HepG2 (cell line): Measurements from ENCODE around the gene TMEM14A. TPM values are rescaled to one million over a fixed set of nuclear protein-coding genes. Genes with fewer than 3 reads are reported as not detected.

Experiments used
- BCL6 ChIP-seq: IDR thresholded peaks from 2 replicates; pipeline ENCODE4 v1.6.1; 2016; ENCODE audit warnings: missing genetic modification reagents, missing compliant biosample characterization
- JUNB ChIP-seq: sonication (generic); formaldehyde crosslinking; IDR thresholded peaks from 2 replicates; pipeline ENCODE4 v1.8.0; 2022; ENCODE audit warnings: missing genetic modification reagents, mild to moderate bottlenecking, borderline replicate concordance
- KDM2A ChIP-seq: sonication (generic); formaldehyde crosslinking; IDR thresholded peaks from 2 replicates; pipeline ENCODE4 v1.4.0; 2020; ENCODE audit warnings: low read depth, missing genetic modification reagents, borderline replicate concordance
- NR2C2 ChIP-seq: sonication (generic); formaldehyde crosslinking; IDR thresholded peaks from 2 replicates; pipeline ENCODE4 v1.4.0; 2020; ENCODE audit warnings: missing genetic modification reagents, mild to moderate bottlenecking, moderate library complexity, borderline replicate concordance
- PHF8 ChIP-seq: sonication (generic); formaldehyde crosslinking; IDR thresholded peaks from 2 replicates; pipeline ENCODE4 v1.5.0; 2020; ENCODE audit warnings: missing genetic modification reagents
- SOX13 ChIP-seq, 3 experiments: fragments of 450-650 bp in 1 of 3; sonication (generic) in 1 of 3; formaldehyde crosslinking in 1 of 3; IDR thresholded peaks in 2 of 3; conservative IDR thresholded peaks in 1 of 3; 2 replicates each; pipeline versions ENCODE4 v1.5.0 to v1.6.1; 2016 to 2020; ENCODE audit warnings: antibody characterized with exemption in 1 of 3, mild to moderate bottlenecking in 1 of 3, missing compliant biosample characterization in 1 of 3, missing genetic modification reagents in 1 of 3, moderate library complexity in 1 of 3
- ZFP36 ChIP-seq: fragments of 150-350 bp; IDR thresholded peaks from 2 replicates; pipeline ENCODE4 v1.6.1; 2018; ENCODE audit warnings: borderline replicate concordance, low read length, low read depth; ENCODE audit not compliant: partially characterized antibody
- ZIK1 ChIP-seq: sonication (generic); formaldehyde crosslinking; IDR thresholded peaks from 2 replicates; pipeline ENCODE4 v1.5.0; 2020; ENCODE audit warnings: mild to moderate bottlenecking, low read depth, missing genetic modification reagents, borderline replicate concordance
- ZNF207 ChIP-seq: fragments of 450-650 bp; IDR thresholded peaks from 2 replicates; pipeline ENCODE4 v1.6.1; 2016; ENCODE audit warnings: antibody characterized with exemption, borderline replicate concordance
- ZNF331 ChIP-seq: sonication (generic); formaldehyde crosslinking; IDR thresholded peaks from 2 replicates; pipeline ENCODE4 v1.4.0; 2020; ENCODE audit warnings: missing genetic modification reagents
- ZNF709 ChIP-seq: sonication (generic); formaldehyde crosslinking; IDR thresholded peaks from 2 replicates; pipeline ENCODE4 v1.5.0; 2020; ENCODE audit warnings: mild to moderate bottlenecking, missing genetic modification reagents
- ZNF747 ChIP-seq: sonication (generic); formaldehyde crosslinking; IDR thresholded peaks from 2 replicates; pipeline ENCODE4 v1.8.1; 2023; ENCODE audit warnings: missing genetic modification reagents, mild to moderate bottlenecking, borderline replicate concordance
- polyA plus RNA-seq, 8 experiments: library from polyadenylated mRNA; depleted of rRNA in 3 of 8; stranded (reverse) in 7 of 8; unstranded in 1 of 8; fragments of >200 nt; fragmentation: Illumina TruSeq in 4 of 8; extraction: Trizol in 4 of 8; gene quantifications; 2 replicates each; pipeline versions ENCODE4 v1.2.1 to v1.2.3, GENCODE V29; 2011 to 2016; ENCODE audit warnings: low read depth in 4 of 8, missing spikeins in 1 of 8, mixed read lengths in 1 of 8; ENCODE audit not compliant: insufficient read depth in 1 of 8
- total RNA-seq, 5 experiments: library from RNA; depleted of rRNA; stranded (reverse); fragments of >200 nt; fragmentation: Illumina TruSeq; extraction: Trizol; gene quantifications; 2 replicates each; pipeline ENCODE4 v1.2.3, GENCODE V29; 2016; ENCODE audit warnings: low read depth in 1 of 5
- TF ChIP-seq, protein P1 (sequence below): sonication (generic); formaldehyde crosslinking; IDR thresholded peaks from 2 replicates; pipeline ENCODE4 v1.8.0; 2023; ENCODE audit warnings: mild to moderate bottlenecking, missing genetic modification reagents
- TF ChIP-seq, protein P2 (sequence below): sonication (generic); formaldehyde crosslinking; IDR thresholded peaks from 2 replicates; pipeline ENCODE4 v1.5.0; 2020; ENCODE audit warnings: mild to moderate bottlenecking, missing genetic modification reagents
- TF ChIP-seq, protein P3 (sequence below): fragments of 450-650 bp; IDR thresholded peaks from 2 replicates; pipeline ENCODE4 v1.6.1; 2016
- TF ChIP-seq, protein P4 (sequence below): sonication (generic); formaldehyde crosslinking; IDR thresholded peaks from 2 replicates; pipeline ENCODE4 v1.4.0; 2020; ENCODE audit warnings: mild to moderate bottlenecking, missing genetic modification reagents
- TF ChIP-seq, protein P5 (sequence below): IDR thresholded peaks from 2 replicates; pipeline ENCODE4 v1.6.1; 2012; ENCODE audit warnings: low read depth, low read length, improper control_type of control experiment
- TF ChIP-seq, protein P6 (sequence below): sonication (generic); formaldehyde crosslinking; IDR thresholded peaks from 2 replicates; pipeline ENCODE4 v1.5.0; 2020; ENCODE audit warnings: missing genetic modification reagents, mild to moderate bottlenecking, borderline replicate concordance

The TMEM14A gene
- total and polyA plus RNA-seq, 2 of the 13 experiments (the other 11 are each of a cell fraction or from before 2014, with no cell fraction given) = 24.6 to 73.7 TPM

DNA sequence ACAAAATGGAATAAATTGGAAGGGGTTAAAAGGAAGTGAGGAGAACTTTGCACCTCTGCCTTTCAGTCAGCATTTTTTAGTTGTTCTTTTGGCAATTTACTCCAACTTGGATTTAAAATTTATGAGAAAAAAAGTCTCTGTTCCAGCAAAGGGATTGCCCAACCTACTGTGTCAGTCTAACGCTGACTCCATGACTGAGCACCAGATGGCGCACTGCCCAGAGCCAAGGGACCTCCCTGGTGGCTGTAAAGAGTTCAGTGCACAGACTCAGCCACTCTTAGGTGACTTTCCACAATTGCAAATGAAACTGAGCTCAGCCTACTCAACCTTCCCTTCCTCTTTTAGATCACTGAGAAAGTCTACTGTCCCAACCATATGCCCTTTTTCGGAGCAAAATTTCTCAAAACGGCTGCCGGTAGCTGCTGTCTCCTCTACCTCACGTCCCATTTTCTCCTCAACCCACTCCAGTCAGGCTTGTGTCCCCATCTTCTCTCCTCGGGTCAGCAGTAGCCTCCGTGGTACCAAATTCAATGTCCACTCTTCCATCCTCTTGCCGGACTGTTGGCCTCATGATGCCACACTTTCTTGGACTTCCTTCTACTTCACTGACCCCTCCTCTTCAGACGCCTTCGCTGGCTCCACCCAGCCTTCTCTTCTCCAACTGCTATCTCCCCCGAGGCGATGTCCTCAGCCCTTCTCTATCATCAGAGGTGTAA lies 53.7 kb downstream of the TMEM14A start (continued):
- TF ChIP-seq ZIK1 (CRISPR knock-in tag) (no peak), SOX13 (IDR thresholded peaks at IDR 0.05) (no peak), SOX13 (CRISPR knock-in tag; conservative IDR thresholded peaks at IDR 0.05 in 1 of 2, IDR thresholded peaks at IDR 0.05 in 1 of 2) (peak in 1 of 2 experiments; percentile 57; a peak in 2 of 4 replicates), PHF8 (peak; percentile 46), ZNF747 (no peak), BCL6 (peak; percentile 52; the same call in 1 of the 2 replicates), NR2C2 (peak; percentile 47), JUNB (CRISPR knock-in tag) (no peak), KDM2A (peak; percentile 47; the same call in 1 of the 2 replicates), ZFP36 (no peak), ZNF709 (CRISPR knock-in tag) (no peak), ZNF331 (CRISPR knock-in tag) (peak; percentile 96), ZNF207 (no peak)
- TF ChIP-seq, protein P1, sequence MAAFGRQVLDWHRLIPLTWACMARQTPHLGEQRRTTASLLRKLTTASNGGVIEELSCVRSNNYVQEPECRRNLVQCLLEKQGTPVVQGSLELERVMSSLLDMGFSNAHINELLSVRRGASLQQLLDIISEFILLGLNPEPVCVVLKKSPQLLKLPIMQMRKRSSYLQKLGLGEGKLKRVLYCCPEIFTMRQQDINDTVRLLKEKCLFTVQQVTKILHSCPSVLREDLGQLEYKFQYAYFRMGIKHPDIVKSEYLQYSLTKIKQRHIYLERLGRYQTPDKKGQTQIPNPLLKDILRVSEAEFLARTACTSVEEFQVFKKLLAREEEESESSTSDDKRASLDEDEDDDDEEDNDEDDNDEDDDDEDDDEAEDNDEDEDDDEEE (CRISPR knock-in tag) = peak; percentile 55
- TF ChIP-seq, protein P2, sequence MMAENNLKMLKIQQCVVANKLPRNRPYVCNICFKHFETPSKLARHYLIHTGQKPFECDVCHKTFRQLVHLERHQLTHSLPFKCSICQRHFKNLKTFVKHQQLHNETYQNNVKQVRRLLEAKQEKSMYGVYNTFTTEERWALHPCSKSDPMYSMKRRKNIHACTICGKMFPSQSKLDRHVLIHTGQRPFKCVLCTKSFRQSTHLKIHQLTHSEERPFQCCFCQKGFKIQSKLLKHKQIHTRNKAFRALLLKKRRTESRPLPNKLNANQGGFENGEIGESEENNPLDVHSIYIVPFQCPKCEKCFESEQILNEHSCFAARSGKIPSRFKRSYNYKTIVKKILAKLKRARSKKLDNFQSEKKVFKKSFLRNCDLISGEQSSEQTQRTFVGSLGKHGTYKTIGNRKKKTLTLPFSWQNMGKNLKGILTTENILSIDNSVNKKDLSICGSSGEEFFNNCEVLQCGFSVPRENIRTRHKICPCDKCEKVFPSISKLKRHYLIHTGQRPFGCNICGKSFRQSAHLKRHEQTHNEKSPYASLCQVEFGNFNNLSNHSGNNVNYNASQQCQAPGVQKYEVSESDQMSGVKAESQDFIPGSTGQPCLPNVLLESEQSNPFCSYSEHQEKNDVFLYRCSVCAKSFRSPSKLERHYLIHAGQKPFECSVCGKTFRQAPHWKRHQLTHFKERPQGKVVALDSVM (CRISPR knock-in tag) = no peak
- TF ChIP-seq, protein P3, sequence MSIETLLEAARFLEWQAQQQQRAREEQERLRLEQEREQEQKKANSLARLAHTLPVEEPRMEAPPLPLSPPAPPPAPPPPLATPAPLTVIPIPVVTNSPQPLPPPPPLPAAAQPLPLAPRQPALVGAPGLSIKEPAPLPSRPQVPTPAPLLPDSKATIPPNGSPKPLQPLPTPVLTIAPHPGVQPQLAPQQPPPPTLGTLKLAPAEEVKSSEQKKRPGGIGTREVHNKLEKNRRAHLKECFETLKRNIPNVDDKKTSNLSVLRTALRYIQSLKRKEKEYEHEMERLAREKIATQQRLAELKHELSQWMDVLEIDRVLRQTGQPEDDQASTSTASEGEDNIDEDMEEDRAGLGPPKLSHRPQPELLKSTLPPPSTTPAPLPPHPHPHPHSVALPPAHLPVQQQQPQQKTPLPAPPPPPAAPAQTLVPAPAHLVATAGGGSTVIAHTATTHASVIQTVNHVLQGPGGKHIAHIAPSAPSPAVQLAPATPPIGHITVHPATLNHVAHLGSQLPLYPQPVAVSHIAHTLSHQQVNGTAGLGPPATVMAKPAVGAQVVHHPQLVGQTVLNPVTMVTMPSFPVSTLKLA = no peak
- TF ChIP-seq, protein P4, sequence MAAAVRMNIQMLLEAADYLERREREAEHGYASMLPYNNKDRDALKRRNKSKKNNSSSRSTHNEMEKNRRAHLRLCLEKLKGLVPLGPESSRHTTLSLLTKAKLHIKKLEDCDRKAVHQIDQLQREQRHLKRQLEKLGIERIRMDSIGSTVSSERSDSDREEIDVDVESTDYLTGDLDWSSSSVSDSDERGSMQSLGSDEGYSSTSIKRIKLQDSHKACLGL (CRISPR knock-in tag) = no peak
- TF ChIP-seq, protein P5, sequence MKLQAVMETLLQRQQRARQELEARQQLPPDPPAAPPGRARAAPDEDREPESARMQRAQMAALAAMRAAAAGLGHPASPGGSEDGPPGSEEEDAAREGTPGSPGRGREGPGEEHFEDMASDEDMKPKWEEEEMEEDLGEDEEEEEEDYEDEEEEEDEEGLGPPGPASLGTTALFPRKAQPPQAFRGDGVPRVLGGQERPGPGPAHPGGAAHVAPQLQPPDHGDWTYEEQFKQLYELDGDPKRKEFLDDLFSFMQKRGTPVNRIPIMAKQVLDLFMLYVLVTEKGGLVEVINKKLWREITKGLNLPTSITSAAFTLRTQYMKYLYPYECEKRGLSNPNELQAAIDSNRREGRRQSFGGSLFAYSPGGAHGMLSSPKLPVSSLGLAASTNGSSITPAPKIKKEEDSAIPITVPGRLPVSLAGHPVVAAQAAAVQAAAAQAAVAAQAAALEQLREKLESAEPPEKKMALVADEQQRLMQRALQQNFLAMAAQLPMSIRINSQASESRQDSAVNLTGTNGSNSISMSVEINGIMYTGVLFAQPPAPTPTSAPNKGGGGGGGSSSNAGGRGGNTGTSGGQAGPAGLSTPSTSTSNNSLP = 0 out of 2 replicates have a peak, but pooled peaks have one; percentile 39
- TF ChIP-seq, protein P6, sequence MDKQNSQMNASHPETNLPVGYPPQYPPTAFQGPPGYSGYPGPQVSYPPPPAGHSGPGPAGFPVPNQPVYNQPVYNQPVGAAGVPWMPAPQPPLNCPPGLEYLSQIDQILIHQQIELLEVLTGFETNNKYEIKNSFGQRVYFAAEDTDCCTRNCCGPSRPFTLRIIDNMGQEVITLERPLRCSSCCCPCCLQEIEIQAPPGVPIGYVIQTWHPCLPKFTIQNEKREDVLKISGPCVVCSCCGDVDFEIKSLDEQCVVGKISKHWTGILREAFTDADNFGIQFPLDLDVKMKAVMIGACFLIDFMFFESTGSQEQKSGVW (CRISPR knock-in tag) = no peak
